HepG2 (cell line): ENCODE results near the gene ERF. TPM values are rescaled to one million over a fixed set of nuclear protein-coding genes. Genes with fewer than 3 reads are reported as not detected.

Experiments
- CEBPZ ChIP-seq: IDR thresholded peaks from 2 replicates; pipeline ENCODE4 v1.6.1; 2012; ENCODE audit warnings: low read length, improper control_type of control experiment
- ETV6 ChIP-seq: sonication (generic); formaldehyde crosslinking; conservative IDR thresholded peaks from 2 replicates; pipeline ENCODE4 v1.4.0; 2020; ENCODE audit warnings: missing genetic modification reagents
- FIP1L1 ChIP-seq: fragments of 200-400 bp; formaldehyde crosslinking; IDR thresholded peaks from 2 replicates; pipeline ENCODE4 v1.6.1; 2018; ENCODE audit warnings: low read depth, mild to moderate bottlenecking, low read length, moderate library complexity, borderline replicate concordance; ENCODE audit not compliant: insufficient read depth
- IKZF5 ChIP-seq: IDR thresholded peaks from 2 replicates; pipeline ENCODE4 v1.6.1; 2018; ENCODE audit warnings: missing genetic modification reagents, mild to moderate bottlenecking, missing compliant biosample characterization
- JARID2 ChIP-seq: sonication (generic); formaldehyde crosslinking; IDR thresholded peaks from 2 replicates; pipeline ENCODE4 v1.8.1; 2023; ENCODE audit warnings: missing genetic modification reagents, inconsistent platforms; ENCODE audit not compliant: insufficient replicate concordance
- NFRKB ChIP-seq: fragments of 450-650 bp; IDR thresholded peaks from 2 replicates; pipeline ENCODE4 v1.6.1; 2017
- POGZ ChIP-seq: sonication (generic); formaldehyde crosslinking; IDR thresholded peaks from 2 replicates; pipeline ENCODE4 v1.4.0; 2020; ENCODE audit warnings: mild to moderate bottlenecking, missing genetic modification reagents
- REL ChIP-seq: sonication (generic); formaldehyde crosslinking; conservative IDR thresholded peaks from 2 replicates; pipeline ENCODE4 v1.8.0; 2022; ENCODE audit warnings: mild to moderate bottlenecking, missing genetic modification reagents, moderate library complexity
- RFX5 ChIP-seq: IDR thresholded peaks from 2 replicates; pipeline ENCODE4 v1.6.1; 2011; ENCODE audit warnings: low read depth, low read length, improper control_type of control experiment
- SSRP1 ChIP-seq: IDR thresholded peaks from 2 replicates; pipeline ENCODE4 v1.6.1; 2016; ENCODE audit warnings: control low read depth
- ZFP37 ChIP-seq: sonication (generic); formaldehyde crosslinking; IDR thresholded peaks from 2 replicates; pipeline ENCODE4 v1.4.0; 2020; ENCODE audit warnings: missing genetic modification reagents, borderline replicate concordance
- ZNF10 ChIP-seq: sonication (generic); formaldehyde crosslinking; IDR thresholded peaks from 2 replicates; pipeline ENCODE4 v1.4.0; 2020; ENCODE audit warnings: mild to moderate bottlenecking, low read depth, missing genetic modification reagents, borderline replicate concordance
- ZNF251 ChIP-seq: sonication (generic); formaldehyde crosslinking; IDR thresholded peaks from 2 replicates; pipeline ENCODE4 v1.9.0; 2021; ENCODE audit warnings: mild to moderate bottlenecking, missing genetic modification reagents
- ZNF260 ChIP-seq: sonication (generic); formaldehyde crosslinking; IDR thresholded peaks from 2 replicates; pipeline ENCODE4 v1.4.0; 2020; ENCODE audit warnings: missing genetic modification reagents, low read depth, mild to moderate bottlenecking, borderline replicate concordance
- ZNF292 ChIP-seq: sonication (generic); formaldehyde crosslinking; IDR thresholded peaks from 2 replicates; pipeline ENCODE4 v1.8.1; 2022; ENCODE audit warnings: mild to moderate bottlenecking, low read depth, missing genetic modification reagents, borderline replicate concordance
- ZNF556 ChIP-seq: sonication (generic); formaldehyde crosslinking; IDR thresholded peaks from 2 replicates; pipeline ENCODE4 v1.4.0; 2020; ENCODE audit warnings: mild to moderate bottlenecking, missing genetic modification reagents, borderline replicate concordance
- ZNF563 ChIP-seq: sonication (generic); formaldehyde crosslinking; IDR thresholded peaks from 2 replicates; pipeline ENCODE4 v1.8.0; 2022; ENCODE audit warnings: mild to moderate bottlenecking, moderate library complexity, missing genetic modification reagents
- ZNF589 ChIP-seq: sonication (generic); formaldehyde crosslinking; conservative IDR thresholded peaks from 2 replicates; pipeline ENCODE4 v1.8.0; 2022; ENCODE audit warnings: mild to moderate bottlenecking, moderate library complexity, missing genetic modification reagents
- ZNF652 ChIP-seq: IDR thresholded peaks from 2 replicates; pipeline ENCODE4 v1.6.1; 2016; ENCODE audit warnings: low read depth, borderline replicate concordance
- ZNF792 ChIP-seq: IDR thresholded peaks from 2 replicates; pipeline ENCODE4 v1.6.1; 2016
- polyA plus RNA-seq, 8 experiments: library from polyadenylated mRNA; depleted of rRNA in 3 of 8; stranded (reverse) in 7 of 8; unstranded in 1 of 8; fragments of >200 nt; fragmentation: Illumina TruSeq in 4 of 8; extraction: Trizol in 4 of 8; gene quantifications; 2 replicates each; pipeline versions ENCODE4 v1.2.1 to v1.2.3, GENCODE V29; 2011 to 2016; ENCODE audit warnings: low read depth in 4 of 8, missing spikeins in 1 of 8, mixed read lengths in 1 of 8; ENCODE audit not compliant: insufficient read depth in 1 of 8
- total RNA-seq, 5 experiments: library from RNA; depleted of rRNA; stranded (reverse); fragments of >200 nt; fragmentation: Illumina TruSeq; extraction: Trizol; gene quantifications; 2 replicates each; pipeline ENCODE4 v1.2.3, GENCODE V29; 2016; ENCODE audit warnings: low read depth in 1 of 5
- TF ChIP-seq, protein P1 (sequence below): conservative IDR thresholded peaks from 2 replicates; pipeline ENCODE4 v1.6.1; 2018; ENCODE audit warnings: missing genetic modification reagents
- TF ChIP-seq, protein P2 (sequence below): IDR thresholded peaks from 2 replicates; pipeline ENCODE4 v1.6.1; 2016; ENCODE audit warnings: mild to moderate bottlenecking, missing biosample characterization, missing genetic modification reagents
- TF ChIP-seq, protein P3 (sequence below): sonication (generic); formaldehyde crosslinking; IDR thresholded peaks from 2 replicates; pipeline ENCODE4 v1.5.1; 2020; ENCODE audit warnings: missing genetic modification reagents, mild to moderate bottlenecking, borderline replicate concordance

The ERF gene
- total and polyA plus RNA-seq, 2 of the 13 experiments (the other 11 are each of a cell fraction or from before 2014, with no cell fraction given) = 67.1 to 69.9 TPM

DNA sequence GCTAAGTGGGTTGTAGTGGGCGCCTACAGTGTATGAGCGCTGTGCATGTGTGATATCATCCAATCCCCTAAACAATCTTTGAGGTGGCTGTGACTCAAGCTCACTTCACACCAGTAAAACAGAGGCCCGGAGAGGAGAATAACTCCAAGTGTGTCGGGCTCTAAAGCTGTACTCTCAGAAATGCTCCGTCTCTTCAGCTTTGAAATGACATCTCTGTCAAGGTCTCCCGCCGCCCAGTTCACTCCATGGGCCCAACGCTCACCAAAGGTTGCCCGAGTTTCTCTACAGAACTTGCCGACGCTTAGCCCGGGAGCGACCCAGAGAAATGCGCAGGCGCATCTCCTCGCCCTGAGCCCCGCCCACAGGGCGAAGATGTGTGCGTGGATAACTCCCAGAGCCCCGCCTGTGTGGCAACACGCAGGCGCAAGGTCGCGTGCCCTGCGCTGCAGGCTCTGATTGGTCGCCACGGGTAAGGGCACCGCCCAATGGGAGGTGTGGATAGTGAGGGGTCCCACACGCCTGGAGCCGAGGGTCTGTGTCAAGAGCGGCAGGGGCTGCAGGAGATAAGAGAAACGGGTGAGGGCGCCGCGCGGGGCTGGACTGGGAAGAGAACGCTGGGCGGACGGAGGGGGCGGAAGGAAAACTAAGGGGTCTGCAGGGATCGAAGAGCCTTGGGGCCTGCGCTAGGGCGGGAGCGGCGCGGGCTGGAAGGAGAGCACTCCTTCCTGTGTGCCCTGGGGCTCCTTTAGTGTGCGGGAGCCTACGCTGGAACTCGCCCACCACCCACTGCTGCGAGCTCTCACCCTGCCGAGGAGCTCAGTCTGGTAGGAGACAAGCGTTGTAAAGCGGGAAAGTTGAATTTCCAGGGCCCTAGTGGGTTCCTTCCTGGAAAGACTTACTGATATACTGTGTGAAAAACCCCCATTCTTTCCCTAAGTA, 34.8 kb downstream of the ERF start, which contains the start of gene ZNF526 (continued):
- TF ChIP-seq, protein P1, sequence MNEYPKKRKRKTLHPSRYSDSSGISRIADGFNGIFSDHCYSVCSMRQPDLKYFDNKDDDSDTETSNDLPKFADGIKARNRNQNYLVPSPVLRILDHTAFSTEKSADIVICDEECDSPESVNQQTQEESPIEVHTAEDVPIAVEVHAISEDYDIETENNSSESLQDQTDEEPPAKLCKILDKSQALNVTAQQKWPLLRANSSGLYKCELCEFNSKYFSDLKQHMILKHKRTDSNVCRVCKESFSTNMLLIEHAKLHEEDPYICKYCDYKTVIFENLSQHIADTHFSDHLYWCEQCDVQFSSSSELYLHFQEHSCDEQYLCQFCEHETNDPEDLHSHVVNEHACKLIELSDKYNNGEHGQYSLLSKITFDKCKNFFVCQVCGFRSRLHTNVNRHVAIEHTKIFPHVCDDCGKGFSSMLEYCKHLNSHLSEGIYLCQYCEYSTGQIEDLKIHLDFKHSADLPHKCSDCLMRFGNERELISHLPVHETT (CRISPR knock-in tag) = 0 out of 2 replicates have a peak, but pooled peaks have one; percentile 67
- TF ChIP-seq ZNF556 = no peak
- TF ChIP-seq ZFP37 (CRISPR knock-in tag) = no peak
- no peak for TF ChIP-seq REL (CRISPR knock-in tag)
- peak; percentile 73 for TF ChIP-seq IKZF5 (CRISPR knock-in tag)
- peak; percentile 51; the same call in 1 of the 2 replicates for TF ChIP-seq ZNF292 (CRISPR knock-in tag)
- peak; percentile 50; the same call in 1 of the 2 replicates for TF ChIP-seq POGZ
- TF ChIP-seq ZNF652 (CRISPR knock-in tag) = no peak
- TF ChIP-seq ZNF251 (CRISPR knock-in tag) = no peak
- peak; percentile 91 for TF ChIP-seq RFX5
- TF ChIP-seq JARID2 = no peak
- TF ChIP-seq ZNF563 (CRISPR knock-in tag) = peak; percentile 77
- no peak for TF ChIP-seq CEBPZ
- no peak for TF ChIP-seq ZNF10
- no peak for TF ChIP-seq ZNF260 (CRISPR knock-in tag)
- TF ChIP-seq NFRKB = no peak
- TF ChIP-seq ZNF792 (CRISPR knock-in tag) = peak; percentile 84
- peak; percentile 69 for TF ChIP-seq ZNF589
- TF ChIP-seq, protein P2, sequence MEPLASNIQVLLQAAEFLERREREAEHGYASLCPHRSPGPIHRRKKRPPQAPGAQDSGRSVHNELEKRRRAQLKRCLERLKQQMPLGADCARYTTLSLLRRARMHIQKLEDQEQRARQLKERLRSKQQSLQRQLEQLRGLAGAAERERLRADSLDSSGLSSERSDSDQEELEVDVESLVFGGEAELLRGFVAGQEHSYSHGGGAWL (CRISPR knock-in tag) = peak; percentile 81; the same call in 1 of the 2 replicates
- TF ChIP-seq SSRP1 (CRISPR knock-in tag) = no peak
- no peak for TF ChIP-seq FIP1L1
- peak; percentile 92 for TF ChIP-seq ETV6 (CRISPR knock-in tag)
- TF ChIP-seq, protein P3, sequence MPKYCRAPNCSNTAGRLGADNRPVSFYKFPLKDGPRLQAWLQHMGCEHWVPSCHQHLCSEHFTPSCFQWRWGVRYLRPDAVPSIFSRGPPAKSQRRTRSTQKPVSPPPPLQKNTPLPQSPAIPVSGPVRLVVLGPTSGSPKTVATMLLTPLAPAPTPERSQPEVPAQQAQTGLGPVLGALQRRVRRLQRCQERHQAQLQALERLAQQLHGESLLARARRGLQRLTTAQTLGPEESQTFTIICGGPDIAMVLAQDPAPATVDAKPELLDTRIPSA (CRISPR knock-in tag) = no peak
